Measurements from ENCODE around the gene KCNJ11.

GRCh38 chr11:17369684-17370243 is 18.7 kb downstream of the KCNJ11 start:
- TF ChIP-seq EZH2phosphoT487 (conservative IDR thresholded peaks at IDR 0.05; ENCODE audit: low read length), result no peak
- no peak for TF ChIP-seq CTCF (IDR thresholded peaks at IDR 0.05; ENCODE audit: insufficient read depth, low read length, poor library complexity, severe bottlenecking)
